Stimulated activated CD8-positive, alpha-beta memory T cell treated with anti-CD3 and anti-CD28 coated beads, Interleukin-4, amount 100 ng/mL, for 24 hours (primary cell): ENCODE measurements around the gene CADPS.

Experiments
- DNase-seq: peaks from one replicate; pipeline ENCODE4 v3.0.0-alpha.2; 2020; ENCODE audit warnings: low read depth

Gene CADPS

DNA sequence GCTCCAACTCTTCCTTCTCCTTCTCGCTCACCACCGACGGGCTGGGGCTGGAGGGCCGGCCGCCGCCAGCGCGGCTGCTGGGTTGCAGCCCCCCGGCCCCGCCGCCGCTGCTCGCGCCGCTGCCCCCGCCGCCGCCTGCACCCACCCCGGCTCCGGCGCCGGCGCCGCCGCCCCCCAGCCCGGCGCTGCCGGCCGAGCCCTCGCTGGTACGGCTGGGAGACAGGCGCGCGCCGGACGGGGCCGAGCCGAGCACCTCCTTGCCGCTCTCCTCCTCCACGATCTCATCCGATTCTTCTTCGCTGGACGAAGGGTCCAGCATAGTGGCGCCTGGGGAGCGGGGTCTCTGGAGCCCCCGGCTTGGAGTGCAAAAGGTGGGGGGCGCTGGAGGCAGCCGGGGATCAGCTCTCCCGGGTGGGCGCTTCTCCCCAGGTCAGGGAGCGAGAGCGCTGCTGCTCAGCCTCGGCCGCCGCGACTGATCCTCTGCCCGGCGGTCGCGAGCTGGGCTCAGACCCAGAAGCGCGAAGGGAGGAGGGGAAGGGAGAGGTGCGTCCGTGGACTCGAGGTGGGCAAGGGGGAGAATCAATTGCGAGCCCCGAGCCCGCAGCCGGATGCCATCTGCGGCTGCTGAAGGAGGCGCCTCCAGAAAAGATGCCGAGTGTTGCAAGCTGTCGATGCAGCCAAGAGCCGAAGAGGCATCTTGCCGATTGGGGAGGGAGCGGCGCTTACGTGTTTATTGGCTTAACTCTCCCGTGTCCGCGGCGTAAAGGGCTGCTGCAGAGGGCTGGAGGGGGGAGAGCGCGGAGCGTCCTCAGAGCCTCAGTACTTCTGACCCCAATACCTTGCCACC, at the start of gene CADPS:
CADPS (minus strand) TSS at position 706 of the 847 bp plus-strand sequence; CDS start at position 319, 387 bp downstream.
- no peak for DNase-seq

GRCh38 chr3:62923066-62923465, 47.9 kb upstream of the CADPS start:
- DNase-seq: no peak

DNA sequence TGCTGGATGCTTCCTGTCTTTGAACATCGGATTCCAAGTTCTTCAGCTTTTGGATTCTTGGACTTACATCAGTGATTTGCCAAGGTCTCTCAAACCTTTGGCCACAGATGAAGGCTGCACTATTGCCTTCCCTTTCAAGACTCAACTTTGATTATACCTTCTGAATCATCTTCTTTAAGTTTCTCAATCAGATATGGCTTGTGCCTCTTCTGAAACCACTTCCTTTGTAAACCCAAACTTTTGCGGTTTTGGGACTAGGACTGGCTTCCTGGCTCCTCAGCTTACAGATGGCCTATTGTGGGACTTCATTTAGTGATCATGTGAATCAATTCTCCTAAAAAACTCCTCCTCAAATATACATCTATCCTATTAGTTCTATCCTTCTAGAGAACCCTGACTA, 47.1 kb upstream of the CADPS start:
- DNase-seq: no peak

DNA sequence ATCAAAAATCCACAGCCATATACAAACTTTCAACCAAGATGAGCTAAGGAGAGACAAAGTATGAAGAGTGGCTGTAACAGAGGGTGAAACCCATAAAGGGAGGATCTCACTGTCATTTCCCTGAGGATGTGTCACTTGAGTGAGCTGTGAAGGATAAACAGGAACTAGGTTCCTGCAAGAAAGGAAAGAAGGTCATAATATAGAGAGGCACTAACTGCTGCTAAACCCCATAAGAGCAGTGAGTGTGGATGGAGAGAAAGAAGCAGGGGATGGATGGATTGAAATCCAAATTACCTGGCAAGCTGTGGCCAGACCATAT, 45.2 kb upstream of the CADPS start:
- no peak for DNase-seq

GRCh38 chr3:62919784-62920465, 44.7 kb upstream of the CADPS start:
- DNase-seq: no peak

- DNase-seq: no peak
Observed at GRCh38 chr3:62918777-62919176, 43.6 kb upstream of the CADPS start.

DNA sequence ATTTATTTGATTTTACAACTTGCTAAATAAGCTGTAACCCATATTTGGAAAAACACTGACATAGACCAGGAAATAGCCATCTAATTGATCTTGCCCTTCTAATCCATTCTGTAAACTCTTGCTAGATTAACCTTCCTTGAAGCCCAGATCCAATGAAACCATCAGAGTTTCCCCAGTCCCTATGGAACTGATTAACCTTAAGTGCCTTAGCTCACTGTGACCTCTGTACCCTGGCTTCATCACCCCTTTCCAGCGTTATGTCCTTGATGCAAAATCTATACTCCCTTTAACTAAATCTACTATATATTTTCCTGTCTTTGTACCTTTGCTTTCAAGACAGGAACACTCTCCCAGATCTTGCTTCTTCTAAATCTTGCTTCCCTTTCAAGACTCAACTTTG, 42.9 kb upstream of the CADPS start:
- no peak for DNase-seq

GRCh38 chr3:62911526-62911925, 36.3 kb upstream of the CADPS start:
- no peak for DNase-seq

DNA sequence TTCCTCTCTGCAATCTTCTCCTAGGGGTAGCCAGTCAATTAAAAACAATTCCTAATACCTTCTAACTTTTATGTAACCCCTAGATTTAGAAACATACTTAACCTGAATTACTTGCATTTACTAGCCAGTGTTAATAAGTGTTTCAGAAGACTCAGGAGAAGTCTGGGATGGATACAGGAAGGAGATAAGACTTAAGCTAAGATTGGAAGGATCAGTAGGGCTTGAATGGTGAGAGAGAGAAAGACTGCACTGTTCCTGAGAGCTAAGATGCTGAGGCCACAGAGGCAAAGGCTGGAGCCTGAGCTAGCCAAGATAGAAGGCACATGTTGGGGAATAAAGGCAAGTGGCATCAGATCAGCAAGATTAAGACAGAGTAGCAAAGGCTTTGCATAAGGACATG, 30.1 kb upstream of the CADPS start:
- DNase-seq: no peak

DNA sequence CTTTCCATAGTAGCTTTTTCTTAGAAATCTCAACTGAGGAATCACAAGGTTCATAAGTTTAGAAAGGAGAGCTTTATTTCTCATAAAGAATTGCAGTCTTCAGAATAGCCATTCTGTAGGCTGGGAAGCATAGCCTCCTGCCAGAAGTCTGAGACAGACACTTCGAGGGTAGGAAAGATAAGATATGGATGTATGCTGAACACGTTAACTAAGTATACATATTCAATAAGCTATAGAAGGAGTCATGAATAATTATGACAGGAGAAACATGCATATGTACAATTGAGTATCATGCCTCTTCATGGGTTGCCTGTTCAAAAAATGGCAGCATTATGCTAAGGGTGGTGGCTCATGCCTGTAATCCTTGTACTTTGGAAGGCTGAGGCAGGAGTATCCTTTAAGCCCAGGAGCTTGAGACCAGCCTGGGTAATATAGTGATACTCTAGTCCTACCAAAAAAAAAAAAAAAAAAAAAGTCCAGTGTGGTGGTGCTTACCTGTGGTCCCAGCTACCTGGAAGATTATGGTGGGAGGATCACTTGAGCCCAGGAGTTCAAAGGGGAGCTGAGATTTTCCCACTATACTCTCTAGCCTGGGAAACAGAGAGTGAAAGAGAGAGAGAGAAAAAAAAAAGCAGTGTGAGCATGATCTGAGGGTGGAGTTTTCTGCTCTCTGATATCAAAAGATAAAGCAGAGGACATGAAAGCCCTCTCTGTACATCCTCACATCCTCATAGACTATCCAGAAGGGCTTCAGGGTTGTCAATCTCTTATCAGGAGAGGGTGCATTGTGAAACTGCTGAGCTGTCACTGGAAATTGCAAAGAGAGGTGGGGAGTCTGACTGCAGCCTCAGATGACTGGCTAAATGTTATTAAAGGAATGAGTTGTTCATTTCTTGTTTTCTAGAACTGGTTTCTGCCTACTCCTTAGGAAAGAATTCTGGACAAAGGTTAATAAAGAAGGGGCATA, 23.6 kb upstream of the CADPS start:
- DNase-seq: no peak

- no peak for DNase-seq
Observed at GRCh38 chr3:62895901-62896300, 20.7 kb upstream of the CADPS start.

GRCh38 chr3:62892951-62893350, 17.7 kb upstream of the CADPS start:
- DNase-seq: no peak

GRCh38 chr3:62892045-62892444, 16.8 kb upstream of the CADPS start:
- no peak for DNase-seq

GRCh38 chr3:62888778-62889177, 13.6 kb upstream of the CADPS start:
- DNase-seq: no peak

DNA sequence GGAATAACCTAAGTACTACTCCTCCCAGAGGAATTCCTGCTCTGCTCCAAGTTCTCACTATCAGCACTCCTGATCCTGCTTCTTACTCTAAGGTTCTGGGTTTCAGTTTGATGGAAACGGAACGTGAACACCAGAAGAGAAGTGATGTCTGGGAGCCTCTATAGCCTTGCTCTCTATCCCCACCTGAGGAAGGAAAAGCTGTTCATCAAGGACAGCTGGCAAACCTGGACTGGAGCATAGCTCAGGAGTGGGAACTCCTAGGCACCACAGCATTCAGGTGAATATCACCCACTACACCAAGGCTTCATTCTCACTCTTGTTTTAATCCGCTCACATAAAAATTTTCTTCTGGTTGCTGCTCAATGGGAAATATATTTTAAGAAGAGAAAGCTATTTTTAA, 13.0 kb upstream of the CADPS start:
- no peak for DNase-seq

- no peak for DNase-seq
Observed at GRCh38 chr3:62885136-62885535, 9.9 kb upstream of the CADPS start.

DNA sequence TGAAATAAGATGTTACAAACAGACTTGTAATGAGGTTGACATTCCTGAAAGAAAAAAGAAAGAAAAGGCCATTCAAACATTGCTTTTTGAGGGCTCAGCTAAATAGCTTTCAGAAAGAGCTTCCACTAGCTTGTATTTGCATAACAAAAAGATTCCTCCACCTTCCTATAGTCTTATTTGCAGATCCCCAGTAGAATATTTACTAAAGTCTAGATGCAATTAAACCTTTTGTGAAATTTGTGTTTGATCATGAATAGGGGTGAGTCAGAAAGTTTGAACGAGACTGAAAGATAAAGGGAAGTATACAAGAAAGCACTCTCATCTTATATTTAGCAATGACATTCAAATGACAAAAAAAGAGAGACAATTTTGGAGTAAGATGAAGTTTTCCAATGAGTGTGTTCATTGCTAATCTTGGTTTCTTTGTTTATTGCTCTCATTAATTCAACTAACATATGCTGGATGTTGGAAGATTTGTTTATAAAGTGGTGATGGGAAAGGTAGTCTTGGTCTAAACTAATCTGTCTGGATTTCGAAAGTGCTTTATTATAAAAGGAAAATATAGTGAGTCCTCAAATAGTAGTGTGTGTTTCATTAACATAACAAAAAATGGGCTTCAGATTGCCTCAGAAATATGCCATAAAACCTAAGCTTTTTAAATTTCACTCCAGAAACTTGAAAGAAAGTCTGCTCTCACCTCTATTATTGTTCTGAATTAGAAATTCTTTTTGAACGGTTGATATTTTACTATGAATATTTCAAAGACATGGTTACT, 9.1 kb upstream of the CADPS start:
- no peak for DNase-seq

DNA sequence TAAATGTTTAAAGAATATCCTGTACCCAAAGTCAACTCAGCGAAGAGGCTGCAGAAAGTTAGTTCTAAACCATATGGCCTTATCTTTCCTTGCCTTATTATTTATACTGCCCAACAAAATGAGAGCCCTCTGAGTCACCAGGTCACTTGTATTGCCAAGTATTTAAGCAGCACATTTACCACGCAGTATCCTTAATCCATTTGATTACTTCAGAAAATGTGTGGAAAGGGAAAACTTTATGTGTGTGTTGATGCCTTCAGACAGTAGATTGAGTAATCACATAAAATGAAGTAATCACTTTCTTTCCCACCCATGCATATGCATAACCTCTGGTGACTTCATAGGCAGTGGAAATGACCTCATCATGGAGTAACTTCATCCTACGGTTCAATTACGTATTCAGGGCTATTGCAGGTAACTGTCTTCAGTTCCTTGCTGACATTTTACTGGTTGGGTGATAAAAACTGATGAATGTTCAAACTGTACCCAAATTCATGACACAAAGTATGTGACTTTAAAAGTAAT, 7.5 kb upstream of the CADPS start:
- DNase-seq: no peak

DNA sequence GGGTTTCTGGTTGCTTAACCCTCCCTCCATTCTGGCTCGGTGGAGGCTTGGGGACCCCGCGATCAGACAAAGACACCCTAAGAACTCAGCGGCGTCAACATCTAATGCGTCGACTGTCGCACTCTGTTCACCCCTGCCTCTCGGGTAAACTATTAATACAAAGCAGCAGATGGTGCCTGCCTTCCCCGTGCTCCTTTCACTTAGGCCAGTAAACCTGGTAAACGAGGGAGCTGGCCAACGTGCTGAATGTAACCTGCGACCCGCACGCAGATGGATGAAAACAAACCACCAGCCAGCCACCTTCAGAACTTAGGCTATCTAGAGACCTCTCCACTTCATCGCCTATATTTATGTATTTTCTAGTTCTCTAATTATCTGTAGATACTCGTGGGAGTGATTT, 848 bp upstream of the CADPS start:
- DNase-seq: no peak

DNA sequence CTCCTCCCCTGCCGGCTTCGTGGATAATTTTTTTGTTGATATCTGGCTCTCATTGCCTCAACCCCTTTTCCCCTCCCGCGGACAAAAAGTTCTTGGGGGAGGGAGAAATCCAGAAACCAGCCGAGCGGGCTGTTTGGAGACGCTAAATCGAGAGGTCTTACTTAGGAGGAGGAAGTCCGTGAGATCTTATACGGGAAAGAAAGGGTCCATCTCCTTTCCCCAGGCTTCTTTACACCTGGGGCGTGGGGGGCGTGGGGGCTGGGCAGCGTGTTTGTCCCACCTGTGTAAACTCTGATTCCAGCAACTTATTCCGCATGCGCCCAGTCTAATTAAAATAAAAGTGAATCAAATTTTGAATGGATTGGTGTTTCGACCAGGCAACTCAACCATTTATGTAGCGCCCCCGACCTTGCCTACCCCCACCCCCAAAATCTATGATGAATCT, 364 bp upstream of the CADPS start:
- no peak for DNase-seq
